NCI-H69 (cell line): ENCODE measurements around the gene RGS4.

Experiments
- DNase-seq: peaks from one replicate; lab custom pipeline; 2025; lab: John Stamatoyannopoulos, UW

The RGS4 gene

DNA sequence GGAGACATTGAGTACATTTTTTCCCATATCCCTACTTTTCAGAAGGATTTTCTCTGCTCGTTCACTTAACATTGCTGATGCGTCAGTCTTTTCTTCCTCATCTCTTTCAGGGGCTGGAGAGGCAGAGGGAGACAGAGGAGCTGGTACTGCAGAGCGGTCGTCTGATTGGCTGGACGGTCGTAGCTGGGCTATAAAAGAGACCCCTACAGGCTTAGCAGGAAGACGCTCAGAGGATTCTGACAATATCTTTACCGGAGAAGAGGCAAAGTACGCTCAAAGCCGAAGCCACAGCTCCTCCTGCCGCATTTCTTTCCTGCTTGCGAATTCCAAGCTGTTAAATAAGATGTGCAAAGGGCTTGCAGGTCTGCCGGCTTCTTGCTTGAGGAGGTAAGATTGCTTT is at the start of gene RGS4:
RGS4 (plus strand) TSS at position 220 of the 400 bp plus-strand sequence; CDS start at position 344, 124 bp downstream.
- peak; percentile 97 for DNase-seq

DNA sequence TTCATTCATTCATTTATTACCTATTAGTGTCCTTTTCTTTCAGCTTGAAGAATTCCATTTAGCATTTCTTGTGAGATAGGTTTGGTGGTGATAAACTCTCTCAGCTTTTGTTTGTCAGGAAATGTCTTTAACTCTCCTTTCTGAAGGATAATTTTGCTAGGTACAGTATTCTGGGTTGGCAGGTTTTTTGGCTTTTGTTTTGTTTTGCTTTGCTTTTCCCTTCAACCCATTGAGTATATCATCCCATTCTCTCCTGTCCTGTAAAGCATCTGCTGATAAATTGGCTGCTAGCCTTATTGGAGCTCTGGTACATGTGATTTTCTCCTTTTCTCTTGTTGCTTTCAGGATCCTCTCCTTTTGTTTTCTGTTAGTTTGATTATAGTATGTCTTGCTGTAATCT is 47.0 kb upstream of the RGS4 start:
- no peak for DNase-seq

DNA sequence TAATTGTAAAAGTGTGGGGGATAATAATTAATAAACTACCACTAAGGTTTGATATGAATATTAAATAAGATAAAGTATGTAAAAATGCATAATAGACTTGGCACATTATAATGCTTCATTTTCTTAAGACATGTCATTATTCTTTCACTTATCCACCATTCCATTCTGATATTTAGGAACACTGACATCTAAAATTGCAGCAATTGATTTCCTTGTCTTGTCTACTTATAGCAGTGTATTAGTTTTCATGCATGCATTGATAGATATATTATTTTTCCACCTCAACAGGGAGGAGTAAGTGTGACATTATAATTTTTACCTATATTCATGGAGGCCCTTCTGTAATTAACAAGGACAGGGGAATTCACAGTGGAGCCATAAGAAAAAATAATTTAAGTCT is 41.6 kb upstream of the RGS4 start:
- DNase-seq, result no peak

DNA sequence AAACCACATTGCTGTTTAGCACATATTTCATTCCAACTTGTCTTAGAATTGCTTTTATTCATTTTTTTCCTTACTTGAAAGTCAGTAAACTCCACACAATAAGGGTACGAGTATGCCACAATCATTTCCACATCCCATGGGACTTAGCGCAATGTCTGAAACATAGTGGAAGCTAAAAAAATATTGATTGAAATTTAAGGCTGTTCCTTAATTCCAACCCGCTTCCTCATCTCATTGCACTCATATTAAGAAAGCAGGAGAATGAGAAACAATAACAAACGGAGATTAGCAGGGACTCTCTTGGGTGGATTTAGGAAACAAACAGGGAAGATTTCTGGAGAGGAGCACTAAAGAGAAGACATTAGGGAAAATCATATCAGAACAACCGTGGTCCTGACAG is 39.3 kb upstream of the RGS4 start:
- no peak for DNase-seq

DNA sequence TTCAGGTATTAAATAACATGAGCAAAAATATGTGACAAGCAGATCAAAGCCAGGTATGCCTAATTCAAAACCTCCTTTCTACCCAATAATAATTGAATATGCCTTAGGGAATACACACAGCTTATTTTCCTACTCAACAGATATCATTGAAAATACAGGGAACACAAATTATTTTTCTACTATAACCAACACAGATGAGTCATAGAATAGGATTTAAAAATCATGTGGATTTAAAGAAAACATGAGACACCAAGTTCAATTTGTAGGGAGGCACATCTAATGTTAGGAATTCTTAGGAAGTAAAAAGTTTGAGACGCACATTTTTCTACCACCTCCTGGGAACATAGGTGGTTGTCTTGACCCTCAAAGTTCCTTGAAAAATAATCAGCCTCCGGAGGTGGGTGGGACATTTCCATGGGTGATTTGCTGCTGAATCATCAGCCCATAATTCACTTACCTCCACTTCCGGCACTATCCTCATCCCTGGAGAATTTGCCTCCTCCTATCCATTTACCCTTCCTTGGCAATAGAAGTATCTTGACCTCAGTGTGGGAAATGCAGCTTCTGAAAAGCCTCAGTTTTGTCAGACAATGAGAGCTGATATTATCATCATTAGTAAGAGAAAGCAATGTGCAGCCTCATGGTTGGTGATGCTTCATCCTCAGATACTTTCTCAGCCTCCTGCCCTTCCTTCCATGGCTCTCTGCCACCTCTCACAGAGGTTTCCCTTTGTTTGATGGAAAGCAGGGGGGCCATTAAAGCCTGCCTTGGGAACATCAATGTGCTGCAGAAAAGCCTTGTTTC is 33.5 kb upstream of the RGS4 start:
- DNase-seq, result peak; percentile 99

DNA sequence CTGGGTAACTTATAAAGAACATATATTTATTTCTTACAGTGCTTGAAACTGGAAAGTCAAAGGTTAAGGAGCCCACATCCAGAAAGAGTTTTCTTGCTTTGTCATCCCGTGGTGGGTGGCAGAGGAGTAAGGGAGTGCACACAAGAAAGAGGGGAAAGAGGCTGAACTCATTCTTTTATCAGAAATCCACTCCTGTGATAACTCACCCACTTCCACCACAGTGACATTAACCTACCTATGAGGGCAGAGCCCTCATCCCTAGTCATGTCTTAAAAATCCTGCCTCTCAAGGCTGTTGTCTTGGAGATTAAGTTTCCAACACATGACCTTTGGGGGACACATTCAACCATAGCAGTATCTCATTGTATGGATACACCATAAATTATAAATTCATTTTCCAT is 32.5 kb upstream of the RGS4 start:
- peak; percentile 14 for DNase-seq

DNA sequence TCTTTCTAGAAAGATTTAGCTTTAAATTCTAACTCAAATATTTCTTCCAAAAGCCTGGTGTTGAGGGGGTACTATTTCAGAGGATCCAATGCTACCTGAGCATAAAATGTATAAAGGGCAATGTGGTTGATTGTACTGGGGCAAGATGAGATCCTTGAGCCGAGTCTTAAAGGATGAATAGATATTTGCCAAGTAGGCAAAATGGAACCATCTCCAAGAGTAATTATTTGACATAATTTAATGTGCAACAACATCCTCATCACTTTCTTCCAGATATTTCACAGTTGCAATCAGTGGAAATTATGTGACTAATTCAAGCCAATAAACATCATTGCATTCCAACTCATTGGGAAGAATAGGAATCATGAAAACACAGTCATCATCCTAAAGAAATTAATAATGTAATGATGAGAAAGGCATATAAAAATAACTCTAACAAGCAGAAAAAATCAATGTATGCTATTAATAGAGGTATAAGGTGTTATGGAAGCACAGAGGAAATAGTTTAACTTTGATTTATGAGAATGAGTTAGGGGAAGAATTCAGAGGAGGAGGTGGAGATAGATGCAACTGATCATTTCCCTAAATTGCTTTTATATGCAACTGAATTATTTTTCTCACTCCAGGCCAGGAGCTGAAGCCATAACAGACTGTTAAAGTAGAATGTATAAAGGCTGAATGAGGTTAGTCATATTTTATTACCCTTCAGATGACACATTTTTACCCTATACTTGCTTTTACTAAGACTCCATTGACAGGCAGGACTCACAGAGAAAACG is 30.0 kb upstream of the RGS4 start:
- no peak for DNase-seq

DNA sequence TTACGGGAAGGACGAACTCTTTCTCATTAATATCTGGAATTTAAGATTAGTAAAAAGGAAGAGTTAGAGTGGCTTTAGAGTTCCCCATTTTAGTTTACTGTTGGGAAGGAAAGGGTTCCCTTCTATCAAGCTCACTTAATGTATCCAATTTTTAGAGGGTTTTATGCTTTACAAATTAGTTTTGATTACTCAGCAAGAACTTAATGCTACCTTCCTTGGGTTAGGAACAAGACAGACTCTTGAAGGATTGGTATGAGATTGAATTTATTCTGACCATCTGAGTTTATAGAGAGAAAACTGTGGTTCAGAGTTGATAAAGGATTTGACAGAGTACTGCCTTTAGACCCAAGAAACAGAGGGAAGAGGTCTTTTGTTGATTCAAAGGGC is 29.5 kb upstream of the RGS4 start:
- DNase-seq, result no peak

DNA sequence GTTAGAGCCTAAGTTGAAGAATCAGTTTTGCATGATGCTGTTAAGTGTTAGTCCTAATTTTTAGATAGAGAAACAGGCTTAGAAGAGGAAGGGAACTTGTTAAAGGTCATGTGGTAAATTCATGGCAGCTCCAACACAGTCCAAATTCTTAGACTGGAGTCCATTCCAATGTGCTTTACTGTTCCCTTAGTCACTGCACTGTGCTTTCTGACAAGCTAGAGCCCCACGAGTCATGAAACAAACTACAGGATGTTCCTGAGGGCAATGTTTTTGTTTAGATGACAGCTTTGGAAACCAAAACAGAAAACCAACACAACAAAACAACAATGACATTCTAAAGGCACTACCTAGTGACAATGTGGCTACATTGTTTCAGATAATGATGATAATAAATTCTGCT is 23.1 kb upstream of the RGS4 start:
- DNase-seq, result no peak

DNA sequence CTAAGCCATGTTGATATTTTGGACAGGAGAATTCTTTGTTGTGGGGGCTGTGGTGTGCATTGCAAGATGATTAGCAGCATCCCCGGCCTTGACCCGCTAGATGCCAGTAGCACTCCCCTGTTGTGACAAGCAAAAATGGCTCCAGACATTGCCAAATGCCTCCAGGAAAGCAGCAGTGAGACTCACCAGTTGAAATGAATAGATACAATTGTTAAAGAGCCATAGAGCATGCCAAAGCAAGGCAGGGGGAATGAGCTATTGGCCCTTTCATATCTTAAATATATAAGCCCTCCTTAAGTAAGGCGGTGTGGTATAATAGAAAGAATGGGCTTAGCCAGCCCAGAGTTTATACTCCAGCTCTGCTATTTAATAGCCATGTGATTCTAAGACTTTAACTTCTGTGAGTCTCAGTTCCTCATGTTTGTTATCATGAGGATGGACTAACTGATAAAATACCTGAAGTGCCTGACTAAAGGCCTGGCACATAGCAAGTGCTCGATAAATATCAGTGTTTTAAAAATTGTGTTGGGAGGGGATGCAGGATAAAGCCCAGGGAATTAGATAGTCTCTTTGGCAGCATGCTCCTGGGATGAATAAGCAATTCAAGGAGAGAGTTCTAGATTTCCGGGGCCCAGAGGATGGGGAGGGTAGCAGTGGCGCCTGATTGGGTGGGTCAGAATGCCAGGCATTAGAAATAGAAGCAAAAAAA is 21.1 kb upstream of the RGS4 start:
- no peak for DNase-seq

DNA sequence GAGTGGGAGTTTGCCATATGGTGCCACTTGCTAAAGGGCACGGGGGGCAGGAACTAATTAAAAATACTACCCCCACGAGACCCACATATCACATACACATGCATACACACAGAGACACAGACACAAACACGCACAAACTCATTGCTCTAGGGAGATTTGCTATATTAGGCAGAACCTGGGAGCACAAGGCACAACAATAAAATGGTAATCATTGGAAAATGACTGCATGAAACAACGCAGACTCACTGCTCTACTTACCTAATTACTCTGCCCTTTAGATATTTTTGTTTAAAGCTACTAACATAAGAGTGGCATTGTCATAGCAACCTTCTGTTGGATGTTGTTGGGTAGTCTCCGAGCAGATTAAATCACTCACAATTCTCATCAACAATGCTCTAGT is 20.3 kb upstream of the RGS4 start:
- peak; percentile 64 for DNase-seq

DNA sequence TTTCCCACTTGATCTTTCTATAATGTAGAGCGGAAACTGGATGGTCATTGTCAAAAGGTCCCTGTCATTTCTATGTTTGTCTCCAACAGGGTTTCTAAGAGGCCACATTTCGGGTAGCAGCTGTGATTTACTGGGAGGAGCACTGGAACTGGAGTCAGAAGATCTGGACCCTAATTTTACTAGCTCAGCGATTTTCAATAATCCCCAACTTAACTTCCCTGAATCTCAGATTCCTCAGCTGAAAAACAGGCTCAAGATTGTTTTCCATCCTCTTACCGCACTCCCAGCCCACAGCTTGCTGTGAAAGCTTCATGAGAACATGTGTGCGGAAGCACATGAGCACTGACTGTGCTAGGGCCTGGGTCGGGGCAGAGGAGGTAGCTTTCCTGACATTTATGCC is 19.9 kb upstream of the RGS4 start:
- no peak for DNase-seq

DNA sequence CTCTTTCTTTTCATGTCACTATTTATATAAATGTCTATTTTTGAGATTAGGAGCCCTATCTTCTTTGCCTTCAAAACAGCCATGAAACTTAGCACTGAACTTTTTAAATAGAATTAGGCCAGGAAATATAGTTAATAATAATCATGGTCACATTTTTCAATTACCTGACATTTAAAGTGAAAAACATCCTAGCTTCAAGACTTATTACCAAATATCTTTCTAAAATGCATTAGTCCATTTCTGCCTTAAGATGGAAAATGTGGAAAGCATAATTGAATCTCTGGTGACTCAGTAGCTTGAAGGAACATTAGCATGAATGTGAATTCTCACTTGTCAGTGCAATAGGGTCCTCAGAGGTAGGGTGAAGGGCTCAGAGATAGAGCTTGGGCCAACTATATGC is 18.7 kb upstream of the RGS4 start:
- no peak for DNase-seq

DNA sequence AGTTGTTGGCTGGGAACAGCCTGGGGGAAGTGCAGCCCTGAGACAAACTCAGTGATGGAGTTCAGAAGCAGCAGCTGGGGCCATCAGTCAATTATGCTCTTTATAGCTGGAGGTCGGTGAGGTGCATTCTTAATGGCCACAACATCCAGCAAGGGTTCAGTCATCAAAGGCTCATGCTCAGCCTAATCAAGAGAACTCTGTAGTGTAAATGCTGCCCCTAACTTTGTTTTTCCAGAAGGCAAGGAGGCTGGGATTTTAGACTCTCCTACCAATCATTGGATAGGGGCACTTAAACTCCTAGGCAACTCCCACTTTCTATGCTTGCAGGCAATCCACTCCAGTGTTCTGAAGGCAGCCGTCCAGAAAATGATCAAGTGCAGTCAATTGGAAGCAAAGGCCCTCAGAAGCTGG is 15.0 kb upstream of the RGS4 start:
- DNase-seq, result peak; percentile 76

DNA sequence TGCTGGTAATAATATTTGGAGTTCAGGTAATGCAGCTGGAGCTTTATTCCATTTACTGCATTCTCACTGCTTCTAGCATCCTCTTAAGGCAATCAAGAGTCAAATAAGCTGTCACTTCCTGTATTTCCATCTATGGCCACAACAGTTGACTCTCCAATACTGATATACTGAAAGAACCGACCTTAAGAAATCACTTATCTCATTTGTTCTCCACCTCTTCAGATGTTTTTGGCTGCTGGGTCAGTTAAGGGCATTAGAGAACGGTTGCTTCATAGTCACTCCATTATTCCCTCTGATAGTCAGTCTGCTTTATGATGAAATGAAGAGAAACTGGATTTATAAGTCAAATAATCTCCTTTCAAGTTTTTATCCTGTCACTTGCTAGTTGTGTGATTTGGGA is 14.2 kb upstream of the RGS4 start:
- DNase-seq, result peak; percentile 51

DNA sequence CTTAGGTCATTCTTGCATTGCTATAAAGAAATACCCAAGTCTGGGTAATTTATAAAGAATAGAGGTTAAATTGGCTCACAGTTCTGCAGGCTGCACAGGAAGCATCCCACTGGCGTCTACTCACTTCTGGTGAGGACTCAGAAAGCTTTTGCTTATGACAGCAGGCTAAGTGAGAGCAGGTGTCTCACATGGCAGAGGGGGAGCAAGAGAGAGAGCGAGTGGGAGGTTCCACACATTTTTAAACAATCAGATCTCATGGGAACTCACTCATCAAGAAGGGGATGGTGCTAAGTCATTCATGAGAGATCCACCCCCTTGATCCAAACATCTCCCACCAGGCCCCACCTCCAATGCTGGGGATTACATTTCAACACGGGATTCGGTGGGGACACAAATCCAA is 13.6 kb upstream of the RGS4 start:
- peak; percentile 97 for DNase-seq

DNA sequence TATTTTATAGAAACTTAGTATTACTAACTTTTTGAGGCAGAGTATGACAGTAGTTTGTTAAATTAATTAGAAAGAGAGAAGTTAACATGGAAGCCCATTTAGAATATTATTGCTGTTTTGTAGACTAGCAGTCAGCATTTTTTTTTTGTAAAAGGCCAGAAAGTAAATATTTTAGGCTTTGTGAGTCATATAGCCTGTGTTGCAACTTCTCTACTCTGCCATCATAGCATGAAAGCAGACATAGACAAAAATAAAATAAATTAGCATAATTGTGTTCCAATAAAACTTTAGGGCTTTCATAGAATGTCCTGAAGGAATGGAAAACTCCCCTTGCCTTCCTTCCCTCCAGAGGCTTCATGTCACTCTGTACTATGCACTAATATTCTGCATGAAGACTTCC is 12.3 kb upstream of the RGS4 start:
- peak; percentile 15 for DNase-seq

DNA sequence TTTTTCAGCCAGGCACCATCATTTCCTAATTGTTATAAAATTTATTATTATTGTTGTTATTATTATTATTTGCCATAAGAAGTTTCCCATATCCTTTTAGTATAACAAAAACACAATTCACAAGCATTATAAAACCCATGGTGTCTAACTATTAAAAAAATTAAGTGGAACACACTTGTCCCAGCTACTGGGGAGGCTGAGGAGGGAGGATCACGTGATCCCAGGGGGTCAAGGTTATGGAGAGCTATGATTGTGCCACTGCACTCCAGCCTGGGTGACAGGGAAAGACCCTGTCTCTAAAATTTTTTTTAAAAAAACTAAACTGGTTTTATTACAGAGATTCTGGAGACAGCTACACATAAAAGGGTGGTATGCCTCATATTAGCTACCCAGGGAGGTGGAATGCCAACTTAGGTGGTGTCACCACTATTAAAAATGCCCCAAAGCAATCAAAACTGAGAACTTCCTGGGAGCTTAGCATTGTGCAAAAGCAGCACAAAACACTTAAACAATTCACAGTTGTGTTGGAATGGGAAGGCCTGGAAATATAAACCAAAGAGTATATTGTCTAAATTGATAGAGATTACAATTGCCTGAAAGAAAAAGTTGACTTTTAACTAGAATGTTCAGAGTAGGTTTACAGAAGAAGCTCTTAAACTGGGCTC is 8.7 kb upstream of the RGS4 start:
- no peak for DNase-seq

DNA sequence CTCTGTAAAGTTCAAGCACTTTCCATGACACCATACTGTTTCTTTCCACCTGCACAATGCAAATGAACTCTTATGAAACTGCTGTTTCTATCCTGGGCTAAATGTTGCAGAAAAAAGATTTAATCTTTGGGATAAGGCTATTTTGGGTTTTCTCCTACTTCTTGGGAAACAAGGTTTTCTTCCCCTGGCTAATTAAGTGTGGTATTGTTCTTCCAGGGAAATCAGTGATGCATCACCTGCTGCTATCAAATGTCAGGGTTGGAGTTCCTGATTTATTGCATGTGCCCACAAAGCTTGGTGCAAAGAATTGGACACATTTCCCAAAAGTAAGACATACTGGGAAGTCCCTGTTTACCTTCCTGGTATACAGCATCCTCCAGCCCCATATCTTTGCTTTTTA is 6.0 kb upstream of the RGS4 start:
- DNase-seq, result peak; percentile 66

DNA sequence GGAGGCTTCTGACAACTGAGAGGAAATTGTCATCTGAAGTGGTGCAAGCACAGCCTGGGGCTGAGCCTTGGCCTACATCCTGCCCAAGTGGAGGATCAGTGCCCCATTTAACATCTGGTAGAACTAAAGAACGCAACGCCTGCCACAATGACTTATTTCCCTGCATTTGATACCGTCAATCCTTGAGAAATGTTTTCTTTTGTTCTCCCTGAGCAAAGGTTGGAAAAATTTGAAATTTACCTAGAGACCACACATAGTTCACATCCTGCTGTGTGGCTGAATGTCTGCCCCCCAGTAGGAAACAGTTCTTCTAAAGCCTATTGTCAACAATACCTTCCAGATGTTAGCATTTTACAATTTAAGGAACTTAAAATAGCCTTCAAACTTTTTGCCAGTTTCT is 5.6 kb upstream of the RGS4 start:
- DNase-seq, result peak; percentile 81

DNA sequence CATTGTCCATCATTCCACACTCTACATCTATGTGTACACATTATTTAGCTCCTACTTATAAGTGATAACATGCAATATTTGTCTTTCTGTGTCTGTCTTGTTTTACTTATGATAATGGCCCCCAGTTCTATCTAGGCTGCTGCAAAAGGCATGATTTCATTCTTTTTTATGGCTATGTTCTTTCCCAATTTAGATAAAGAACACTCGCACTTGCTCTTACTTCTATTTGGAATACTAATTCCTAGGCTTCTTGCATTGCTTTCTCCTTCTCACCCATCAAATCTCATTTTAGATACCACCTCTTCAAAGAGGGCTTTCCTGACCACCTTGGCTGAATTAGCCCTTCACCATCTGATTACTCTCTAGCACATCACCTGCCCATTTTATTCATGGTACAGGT is 3.0 kb upstream of the RGS4 start:
- DNase-seq, result no peak

DNA sequence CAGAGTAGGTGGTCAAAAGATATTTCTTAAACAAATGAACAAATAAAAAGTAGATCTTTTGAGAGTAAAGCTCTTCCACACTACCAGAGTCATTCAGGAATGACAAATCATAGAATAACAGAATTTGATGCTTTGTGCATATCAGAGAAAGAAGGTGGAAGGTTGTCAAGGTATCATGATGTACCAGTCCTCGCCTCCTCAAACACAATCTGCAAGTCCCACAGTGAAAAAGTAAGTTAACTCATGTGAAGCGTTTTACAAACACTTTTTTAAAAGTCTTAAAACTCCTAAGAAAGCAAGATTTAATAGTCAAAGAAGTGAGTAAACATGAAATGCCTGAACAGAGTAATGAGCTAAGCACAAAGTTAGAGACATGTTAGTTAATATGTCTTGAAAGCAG is 2.5 kb upstream of the RGS4 start:
- DNase-seq, result no peak
